ENCODE measurements around the gene UCKL1.
"Not testable (repeated sequence)": the region's sequence is repeated elsewhere in the genome, so short reads cannot be mapped to it uniquely, and the experiment has no call there.

UCKL1 gene

DNA sequence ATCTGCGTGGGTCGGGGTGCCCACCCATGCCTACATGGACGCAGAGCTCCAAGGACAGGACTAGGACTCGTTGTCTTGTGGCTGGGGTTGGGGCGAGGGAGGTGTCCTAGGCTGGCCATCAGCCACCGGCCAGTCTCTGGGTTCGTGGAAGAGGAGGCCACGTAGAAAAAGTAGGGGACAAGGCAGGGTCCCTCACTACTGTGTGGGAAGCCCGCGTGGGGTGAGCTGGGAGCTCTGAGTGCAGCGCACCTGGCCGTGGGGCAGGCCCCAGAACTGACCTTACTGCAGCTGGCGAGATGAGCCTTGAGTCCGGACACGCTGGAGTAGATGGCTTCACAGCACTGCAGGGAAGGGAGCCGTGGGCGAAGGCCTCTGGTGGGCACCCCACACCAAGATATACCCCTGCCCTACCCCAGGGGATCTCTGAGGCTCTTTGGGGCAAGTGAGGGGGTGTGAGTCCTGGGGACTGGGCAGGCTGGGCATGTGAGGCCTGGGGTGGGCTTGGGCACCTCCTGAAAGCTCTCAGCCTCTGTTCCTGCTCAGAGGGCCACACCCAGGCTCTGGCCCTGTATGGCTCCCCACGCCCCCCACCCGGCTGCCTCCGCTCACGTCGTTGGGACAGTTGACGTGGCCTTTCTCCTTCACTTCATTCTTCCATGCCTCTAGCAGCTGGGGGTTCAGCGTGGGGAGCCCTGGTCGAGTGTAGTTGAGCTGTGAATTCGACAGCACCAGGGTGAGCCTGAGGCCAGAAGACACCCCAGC lies 5.6 kb upstream of the UCKL1 start:
- peaks cover 49% of the 10 kb centered on the region for H3K36me3 ChIP-seq (ENCODE audit: control insufficient read depth, low read length)
- no peak overlapping the region for H3K4me3 ChIP-seq (ENCODE audit: low read length)
- 0 out of 2 replicates have a peak, but pooled peaks cover under 1% of the 10 kb centered on the region for H3F3A ChIP-seq (ENCODE audit: control insufficient read depth, insufficient read depth)
- H3K27ac ChIP-seq (ENCODE audit: low read depth, low read length) = no peak overlapping the region
- H4K20me1 ChIP-seq (ENCODE audit: control insufficient read depth, insufficient read depth, low read depth, low read length) = no peaks in the 10 kb centered on the region
- no peaks in the 10 kb centered on the region for H3K27me3 ChIP-seq (ENCODE audit: control insufficient read depth, low read length)
- no peaks in the 10 kb centered on the region for H3K79me2 ChIP-seq (ENCODE audit: control insufficient read depth, low read length)
- TF ChIP-seq EZH2phosphoT487 (IDR thresholded peaks at IDR 0.05; ENCODE audit: borderline replicate concordance, low read length) = no peak
- TF ChIP-seq, protein P1, sequence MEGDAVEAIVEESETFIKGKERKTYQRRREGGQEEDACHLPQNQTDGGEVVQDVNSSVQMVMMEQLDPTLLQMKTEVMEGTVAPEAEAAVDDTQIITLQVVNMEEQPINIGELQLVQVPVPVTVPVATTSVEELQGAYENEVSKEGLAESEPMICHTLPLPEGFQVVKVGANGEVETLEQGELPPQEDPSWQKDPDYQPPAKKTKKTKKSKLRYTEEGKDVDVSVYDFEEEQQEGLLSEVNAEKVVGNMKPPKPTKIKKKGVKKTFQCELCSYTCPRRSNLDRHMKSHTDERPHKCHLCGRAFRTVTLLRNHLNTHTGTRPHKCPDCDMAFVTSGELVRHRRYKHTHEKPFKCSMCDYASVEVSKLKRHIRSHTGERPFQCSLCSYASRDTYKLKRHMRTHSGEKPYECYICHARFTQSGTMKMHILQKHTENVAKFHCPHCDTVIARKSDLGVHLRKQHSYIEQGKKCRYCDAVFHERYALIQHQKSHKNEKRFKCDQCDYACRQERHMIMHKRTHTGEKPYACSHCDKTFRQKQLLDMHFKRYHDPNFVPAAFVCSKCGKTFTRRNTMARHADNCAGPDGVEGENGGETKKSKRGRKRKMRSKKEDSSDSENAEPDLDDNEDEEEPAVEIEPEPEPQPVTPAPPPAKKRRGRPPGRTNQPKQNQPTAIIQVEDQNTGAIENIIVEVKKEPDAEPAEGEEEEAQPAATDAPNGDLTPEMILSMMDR (IDR thresholded peaks at IDR 0.05; ENCODE audit: low read depth, low read length, poor library complexity, severe bottlenecking) = no peak
- peaks cover 19% of the 10 kb centered on the region for H3K4me1 ChIP-seq (ENCODE audit: control insufficient read depth, low read length)
- peaks cover 8% of the 10 kb centered on the region for H3K9me3 ChIP-seq (ENCODE audit: control insufficient read depth, insufficient read depth, low read length)
- H3K9me2 ChIP-seq (replicated peaks; ENCODE audit: control insufficient read depth, low read length) = no peaks in the 10 kb centered on the region
- no peak overlapping the region for H3K4me2 ChIP-seq (ENCODE audit: low read length)

DNA sequence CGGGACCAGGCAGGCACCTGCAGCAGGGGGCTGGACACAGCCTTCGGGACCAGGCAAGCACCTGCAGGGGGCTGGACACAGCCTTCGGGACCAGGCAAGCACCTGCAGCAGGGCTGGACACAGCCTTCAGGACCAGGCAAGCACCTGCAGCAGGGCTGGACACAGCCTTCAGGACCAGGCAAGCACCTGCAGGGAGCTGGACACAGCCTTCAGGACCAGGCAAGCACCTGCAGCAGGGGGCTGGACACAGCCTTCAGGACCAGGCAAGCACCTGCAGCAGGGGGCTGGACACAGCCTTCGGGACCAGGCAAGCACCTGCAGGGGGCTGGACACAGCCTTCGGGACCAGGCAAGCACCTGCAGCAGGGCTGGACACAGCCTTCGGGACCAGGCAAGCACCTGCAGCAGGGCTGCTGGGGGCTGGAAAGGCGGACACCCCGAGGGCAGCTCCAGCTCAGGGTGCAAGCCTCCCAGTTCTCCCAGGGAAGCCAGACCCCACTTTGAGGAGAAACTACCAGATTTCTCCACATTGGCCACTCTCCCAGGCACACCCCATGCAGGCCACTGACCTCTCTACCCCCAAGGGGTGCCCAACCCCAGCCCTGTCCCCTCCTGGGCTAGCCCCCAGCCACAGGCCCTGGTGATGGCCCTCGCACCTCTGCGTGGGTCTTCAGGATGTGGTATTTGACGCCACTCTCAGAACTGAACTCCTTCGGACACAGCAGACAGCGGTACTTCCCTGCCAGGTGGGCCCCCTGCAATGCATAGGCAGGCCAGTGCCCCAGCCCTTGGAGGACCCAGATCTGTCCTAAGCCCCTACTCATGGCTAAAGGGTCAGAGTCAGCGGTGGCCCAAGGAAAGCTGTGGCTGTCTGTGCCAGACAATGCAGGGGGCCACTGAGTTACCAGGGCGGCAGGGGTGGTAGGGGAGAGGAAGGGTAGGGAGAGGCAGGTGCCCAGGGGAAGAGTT lies 4.7 kb upstream of the UCKL1 start:
- H3K27ac ChIP-seq (ENCODE audit: low read depth, low read length); H3K27me3 ChIP-seq (ENCODE audit: control insufficient read depth, low read length); H4K20me1 ChIP-seq (ENCODE audit: control insufficient read depth, insufficient read depth, low read depth, low read length); H3F3A ChIP-seq (ENCODE audit: control insufficient read depth, insufficient read depth); H3K4me3 ChIP-seq (ENCODE audit: low read length); H3K9me2 ChIP-seq (replicated peaks; ENCODE audit: control insufficient read depth, low read length); H3K9me3 ChIP-seq (ENCODE audit: control insufficient read depth, insufficient read depth, low read length); H3K4me2 ChIP-seq (ENCODE audit: low read length); H3K79me2 ChIP-seq (ENCODE audit: control insufficient read depth, low read length): not testable (repeated sequence)
- peaks cover 40% of the 10 kb centered on the region for H3K36me3 ChIP-seq (ENCODE audit: control insufficient read depth, low read length)
- H3K4me1 ChIP-seq (ENCODE audit: control insufficient read depth, low read length) = peaks cover 19% of the 10 kb centered on the region

DNA sequence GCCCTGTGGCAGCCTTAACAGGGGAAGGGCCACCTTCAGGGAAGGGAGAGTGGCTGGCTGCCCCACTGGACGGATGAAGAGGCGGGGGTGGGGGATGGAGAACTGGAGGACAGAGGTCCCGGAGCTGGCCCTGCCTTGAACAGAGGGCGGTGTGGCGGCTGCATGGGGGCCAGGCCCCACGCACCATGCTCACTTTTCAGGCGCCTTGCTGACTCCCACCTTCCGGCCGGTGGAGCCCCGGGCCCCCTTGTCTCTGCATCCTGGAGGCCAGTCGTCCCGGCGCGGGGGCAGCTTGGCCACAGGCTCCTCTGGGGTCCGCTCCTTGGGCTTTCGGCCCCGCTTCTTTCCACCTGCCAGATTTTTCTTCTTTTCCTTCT lies 3.5 kb upstream of the UCKL1 start:
- H3K4me1 ChIP-seq (ENCODE audit: control insufficient read depth, low read length) = peaks cover 26% of the 10 kb centered on the region
- peaks cover 15% of the 10 kb centered on the region for H3K79me2 ChIP-seq (ENCODE audit: control insufficient read depth, low read length)
- TF ChIP-seq, protein P1 (IDR thresholded peaks at IDR 0.05; ENCODE audit: low read depth, low read length, poor library complexity, severe bottlenecking) = no peak
- no peak for TF ChIP-seq EZH2phosphoT487 (IDR thresholded peaks at IDR 0.05; ENCODE audit: borderline replicate concordance, low read length)
- H3K9me3 ChIP-seq (ENCODE audit: control insufficient read depth, insufficient read depth, low read length) = no peaks in the 10 kb centered on the region
- no peaks in the 10 kb centered on the region for H3K9me2 ChIP-seq (replicated peaks; ENCODE audit: control insufficient read depth, low read length)
- no peaks in the 10 kb centered on the region for H3K27me3 ChIP-seq (ENCODE audit: control insufficient read depth, low read length)
- H3F3A ChIP-seq (ENCODE audit: control insufficient read depth, insufficient read depth) = 0 out of 2 replicates have a peak, but pooled peaks cover 3% of the 10 kb centered on the region
- H3K4me3 ChIP-seq (ENCODE audit: low read length) = no peak overlapping the region
- no peak overlapping the region for H3K27ac ChIP-seq (ENCODE audit: low read depth, low read length)
- 0 out of 2 replicates have a peak, but pooled peaks cover 2% of the 10 kb centered on the region for H4K20me1 ChIP-seq (ENCODE audit: control insufficient read depth, insufficient read depth, low read depth, low read length)
- H3K36me3 ChIP-seq (ENCODE audit: control insufficient read depth, low read length) = peaks cover 40% of the 10 kb centered on the region
- no peak overlapping the region for H3K4me2 ChIP-seq (ENCODE audit: low read length)

All from DOHH2 (cell line).